Subcutaneous adipose tissue (tissue), 4 donors: ENCODE data around the gene CDV3. TPM values are rescaled to one million over a fixed set of nuclear protein-coding genes. Genes with fewer than 3 reads are reported as not detected.

Source experiments
- CTCF ChIP-seq: fragments of 450-650 bp; IDR thresholded peaks from one replicate; pipeline ENCODE4 v1.5.1; 2016; ENCODE audit warnings: low read depth, mild to moderate bottlenecking, control low read depth, antibody characterized with exemption, moderate library complexity
- total RNA-seq, 4 donors: library from RNA; depleted of rRNA; stranded (reverse); fragments of >200 nt; gene quantifications; one replicate each; pipeline ENCODE4 v1.1.0, GENCODE V29; 2016

The CDV3 gene
- total RNA-seq, 4 donors from 2014 or later = 157 to 246 (median 176) TPM

- no peak for TF ChIP-seq CTCF
Observed at GRCh38 chr3:133598405-133598804, 24.9 kb downstream of the CDV3 start.

GRCh38 chr3:133599280-133599679 lies 25.8 kb downstream of the CDV3 start:
- TF ChIP-seq CTCF = no peak

- TF ChIP-seq CTCF = no peak
Observed at GRCh38 chr3:133600572-133601081, 27.1 kb downstream of the CDV3 start.

- no peak for TF ChIP-seq CTCF
Observed at GRCh38 chr3:133606342-133606741, 32.9 kb downstream of the CDV3 start.

- no peak for TF ChIP-seq CTCF
Observed at GRCh38 chr3:133606902-133607301, 33.4 kb downstream of the CDV3 start.

- no peak for TF ChIP-seq CTCF
Observed at GRCh38 chr3:133607816-133608215, 34.3 kb downstream of the CDV3 start.

- TF ChIP-seq CTCF = no peak
Observed at GRCh38 chr3:133608388-133608787, 34.9 kb downstream of the CDV3 start.
